GM10847 (cell line): ENCODE data around the gene TRAPPC5.

ENCODE experiments used
- POLR2A ChIP-seq: IDR thresholded peaks from 2 replicates; pipeline ENCODE4 v1.6.1; 2011; ENCODE audit not compliant: insufficient read length; ENCODE audit errors: extremely low read depth

TRAPPC5 gene

DNA sequence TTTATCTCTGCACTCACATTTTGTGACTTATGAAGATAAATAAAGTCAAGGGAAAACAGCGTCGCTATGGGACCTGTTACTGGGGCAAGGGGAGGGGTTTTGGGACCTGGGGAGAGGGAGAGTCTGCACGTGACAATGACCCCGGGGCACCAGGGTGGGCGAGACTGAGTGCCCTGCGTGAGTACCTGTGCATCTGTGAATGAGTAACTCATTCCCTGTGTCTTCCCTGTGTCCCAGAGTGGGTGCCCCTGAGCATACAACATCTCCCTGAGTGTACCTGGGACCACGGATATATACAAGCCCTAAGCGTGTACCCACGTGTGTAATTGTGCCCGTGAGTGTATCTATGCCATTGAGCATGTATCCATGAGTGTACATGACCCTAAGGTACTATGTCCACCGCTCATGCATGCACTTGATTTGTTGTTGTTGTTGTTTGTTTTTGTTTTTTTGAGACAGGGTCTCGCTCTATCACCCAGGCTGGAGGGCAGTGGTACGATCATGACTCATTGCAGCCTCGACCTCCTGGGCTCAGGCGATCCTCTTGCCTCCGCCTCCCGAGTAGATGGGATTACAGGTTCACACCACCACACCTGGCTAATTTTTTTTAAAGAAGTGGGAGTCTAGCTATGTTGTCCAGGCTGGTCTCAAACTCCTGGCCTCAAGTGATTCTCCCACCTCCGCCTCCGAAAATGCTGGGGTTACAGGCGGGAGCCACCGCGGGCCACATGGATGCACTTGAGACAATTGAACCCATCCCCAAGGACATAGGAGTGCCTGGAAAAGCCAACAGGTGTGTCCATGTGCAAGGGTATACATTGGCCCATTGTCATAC lies 645 bp upstream of the TRAPPC5 start:
- no peak for TF ChIP-seq POLR2A

DNA sequence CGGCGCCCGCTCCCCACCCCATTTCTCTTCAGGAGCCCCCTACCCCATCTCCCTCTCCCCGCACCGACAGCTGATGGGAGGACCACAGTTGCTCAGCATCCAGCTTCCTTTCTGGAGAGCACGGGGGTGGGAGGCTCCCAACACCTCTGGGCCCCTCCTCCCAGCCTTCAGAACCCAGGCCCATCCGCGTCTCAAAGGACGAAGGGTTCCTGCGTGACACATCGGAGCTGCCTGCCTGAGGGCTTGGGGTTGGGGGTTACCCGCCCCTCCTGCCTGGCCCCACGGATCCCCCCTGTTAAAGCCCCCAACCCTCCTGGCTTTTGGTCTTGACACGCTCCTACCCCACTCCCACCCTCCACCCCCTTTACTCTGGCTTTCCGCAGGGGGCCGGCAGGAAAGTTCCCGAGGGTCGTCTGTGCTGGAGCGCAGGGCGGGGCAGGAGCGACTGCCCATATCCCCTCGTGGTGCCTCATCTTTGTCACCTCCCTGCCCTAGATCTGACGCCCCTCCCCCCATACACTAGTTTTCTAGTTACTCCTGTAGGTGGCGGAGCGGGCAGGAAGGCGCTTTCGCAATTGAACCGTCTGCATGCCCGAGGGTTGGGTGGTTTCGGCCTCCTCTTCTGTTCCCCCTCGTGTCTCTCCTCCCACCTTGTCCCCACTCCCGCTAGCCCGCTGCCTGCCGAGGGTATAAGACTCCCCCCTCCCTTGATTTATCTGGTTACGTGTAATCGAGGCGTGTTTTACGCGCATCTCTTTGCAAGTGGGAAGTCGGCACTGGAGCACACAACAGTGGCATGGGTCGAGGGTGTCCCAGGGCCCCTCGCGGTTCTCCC lies 924 bp downstream of the TRAPPC5 start:
- TF ChIP-seq POLR2A = peak; percentile 35

DNA sequence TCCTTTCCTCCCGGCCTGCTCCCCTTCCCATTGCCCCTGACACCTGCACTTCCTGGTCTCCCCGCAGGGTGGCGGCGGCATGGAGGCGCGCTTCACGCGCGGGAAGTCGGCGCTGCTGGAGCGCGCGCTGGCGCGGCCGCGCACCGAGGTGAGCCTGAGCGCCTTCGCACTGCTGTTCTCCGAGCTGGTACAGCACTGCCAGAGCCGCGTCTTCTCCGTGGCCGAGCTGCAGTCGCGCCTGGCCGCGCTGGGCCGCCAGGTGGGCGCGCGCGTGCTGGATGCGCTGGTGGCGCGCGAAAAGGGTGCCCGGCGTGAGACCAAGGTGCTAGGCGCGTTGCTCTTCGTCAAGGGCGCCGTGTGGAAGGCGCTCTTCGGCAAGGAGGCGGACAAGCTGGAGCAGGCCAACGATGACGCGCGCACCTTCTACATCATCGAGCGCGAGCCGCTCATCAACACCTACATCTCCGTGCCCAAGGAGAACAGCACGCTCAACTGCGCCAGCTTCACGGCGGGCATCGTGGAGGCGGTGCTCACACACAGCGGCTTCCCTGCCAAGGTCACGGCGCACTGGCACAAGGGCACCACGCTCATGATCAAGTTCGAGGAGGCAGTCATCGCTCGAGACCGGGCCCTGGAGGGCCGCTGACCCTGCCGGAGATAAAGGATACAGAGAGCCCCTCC lies 1.7 kb downstream of the TRAPPC5 start:
- no peak for TF ChIP-seq POLR2A

DNA sequence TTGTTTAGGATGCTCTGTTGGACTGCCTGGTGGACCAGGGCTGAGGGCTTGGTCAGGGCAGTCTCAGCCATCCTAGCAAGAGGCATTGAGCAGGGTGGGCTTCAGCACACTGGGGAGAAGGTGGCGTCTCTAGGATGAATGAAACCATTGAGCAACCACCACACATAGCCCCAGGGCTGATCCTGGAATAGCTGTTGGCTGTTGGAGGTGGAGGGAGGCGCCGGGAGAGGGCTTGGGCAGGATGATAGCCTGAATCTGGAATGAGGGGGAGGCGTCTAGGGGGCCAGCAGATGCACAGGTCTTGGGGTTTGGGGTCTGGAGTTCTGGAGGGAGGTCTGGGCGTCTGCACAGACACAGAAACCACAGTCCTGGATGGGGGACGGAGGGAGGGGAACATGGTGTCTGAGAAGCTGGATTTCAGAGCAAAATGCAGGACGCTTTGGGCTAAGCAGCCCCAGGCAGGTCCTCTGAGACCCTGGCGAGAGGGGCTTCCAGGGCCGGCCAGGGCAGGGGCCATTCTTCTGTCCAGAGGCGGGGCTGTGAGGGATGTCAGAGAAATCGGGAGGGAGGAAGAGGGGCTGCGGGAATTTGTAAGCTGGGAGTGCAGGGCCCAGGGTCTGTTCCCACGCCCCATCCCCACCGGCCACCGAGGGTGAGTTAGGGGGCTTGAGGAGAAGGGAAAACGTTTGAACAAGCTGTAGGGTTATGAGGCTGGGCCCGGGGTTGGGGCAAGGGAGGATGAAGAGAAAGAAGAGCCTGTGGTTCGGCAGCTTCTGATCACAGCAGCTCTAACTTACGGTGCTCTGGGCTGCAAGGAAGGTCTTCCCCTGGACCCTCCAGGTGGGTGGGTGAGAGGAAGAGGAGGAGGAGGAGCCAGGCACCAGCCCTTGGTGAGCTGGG lies 5.2 kb downstream of the TRAPPC5 start:
- TF ChIP-seq POLR2A = no peak

DNA sequence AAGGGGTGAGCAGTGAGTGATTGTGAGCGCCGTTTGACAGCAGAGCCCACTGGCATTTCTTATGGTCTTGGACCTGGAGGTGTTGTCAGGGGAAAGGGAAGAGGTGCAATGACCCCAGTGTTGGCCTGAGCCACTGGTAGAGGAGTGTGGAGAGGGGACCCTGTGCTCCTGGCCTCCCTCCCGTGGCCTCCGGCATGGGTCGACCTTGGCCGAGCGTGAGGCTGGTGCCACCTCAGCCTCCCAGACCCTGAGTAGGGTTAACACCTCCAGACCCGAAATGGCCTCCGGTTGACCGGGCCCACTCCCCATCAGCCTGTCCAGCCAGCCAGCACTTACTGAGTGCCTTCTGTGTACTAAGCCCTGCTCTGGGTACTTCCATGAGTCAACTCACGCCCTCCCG lies 6.5 kb downstream of the TRAPPC5 start:
- peak; percentile 22 for TF ChIP-seq POLR2A

DNA sequence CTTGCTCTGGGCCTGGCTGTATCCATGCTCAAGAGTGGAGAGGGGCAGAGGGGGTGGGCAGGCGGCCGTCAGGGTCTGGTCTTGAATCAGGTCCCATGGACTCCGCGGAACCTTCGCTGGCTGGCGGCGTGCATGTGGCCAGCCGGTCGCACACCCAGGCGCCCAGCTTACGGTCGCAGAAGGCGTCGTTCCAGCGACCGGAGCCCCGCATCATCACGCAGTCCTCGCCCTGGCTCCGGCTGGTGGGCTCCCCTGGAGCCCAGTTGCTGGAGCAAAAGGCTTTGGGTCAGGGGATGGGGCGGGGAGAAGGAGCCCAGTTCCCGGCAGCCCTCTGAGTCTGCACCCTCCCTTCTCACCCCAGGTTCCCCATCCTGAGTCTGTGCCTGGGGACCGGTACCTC lies 8.5 kb downstream of the TRAPPC5 start:
- no peak for TF ChIP-seq POLR2A

DNA sequence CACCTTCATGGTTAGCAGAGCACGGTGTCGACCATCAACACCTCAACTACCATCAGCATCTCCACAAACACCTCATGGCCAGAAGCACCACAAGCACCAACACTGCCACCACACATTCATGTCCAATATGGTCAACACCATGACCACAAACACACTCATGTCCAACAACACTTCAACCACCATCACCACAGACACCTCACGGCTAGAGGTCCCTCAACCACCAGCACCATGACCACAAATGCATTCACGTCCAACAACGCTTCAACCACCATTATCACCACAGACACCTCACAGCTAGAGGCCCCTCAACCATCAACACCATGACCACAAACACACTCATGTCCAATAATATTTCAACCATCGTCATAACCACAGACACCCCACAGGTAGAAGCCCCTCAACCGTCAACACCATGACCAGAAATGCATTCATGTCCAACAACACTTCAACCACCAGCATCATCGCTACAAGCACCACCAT lies 10.2 kb downstream of the TRAPPC5 start:
- no peak for TF ChIP-seq POLR2A

DNA sequence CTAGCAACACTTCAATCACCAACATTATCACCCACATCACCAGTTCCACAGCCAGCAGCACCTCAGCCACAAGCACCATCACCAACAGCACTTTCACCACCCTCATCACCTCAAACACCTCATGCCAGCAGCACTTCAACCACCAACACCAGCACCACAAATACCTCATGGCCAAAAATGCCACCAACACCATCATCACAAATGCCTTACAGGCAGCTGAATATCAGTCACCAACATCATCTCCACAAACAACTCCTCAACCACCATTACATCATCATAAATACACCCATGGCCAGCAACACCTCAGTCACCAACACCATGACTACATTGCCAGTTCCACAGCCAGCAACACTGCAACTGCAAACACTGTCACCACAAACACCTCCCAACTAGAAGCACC lies 10.9 kb downstream of the TRAPPC5 start:
- TF ChIP-seq POLR2A = no peak

DNA sequence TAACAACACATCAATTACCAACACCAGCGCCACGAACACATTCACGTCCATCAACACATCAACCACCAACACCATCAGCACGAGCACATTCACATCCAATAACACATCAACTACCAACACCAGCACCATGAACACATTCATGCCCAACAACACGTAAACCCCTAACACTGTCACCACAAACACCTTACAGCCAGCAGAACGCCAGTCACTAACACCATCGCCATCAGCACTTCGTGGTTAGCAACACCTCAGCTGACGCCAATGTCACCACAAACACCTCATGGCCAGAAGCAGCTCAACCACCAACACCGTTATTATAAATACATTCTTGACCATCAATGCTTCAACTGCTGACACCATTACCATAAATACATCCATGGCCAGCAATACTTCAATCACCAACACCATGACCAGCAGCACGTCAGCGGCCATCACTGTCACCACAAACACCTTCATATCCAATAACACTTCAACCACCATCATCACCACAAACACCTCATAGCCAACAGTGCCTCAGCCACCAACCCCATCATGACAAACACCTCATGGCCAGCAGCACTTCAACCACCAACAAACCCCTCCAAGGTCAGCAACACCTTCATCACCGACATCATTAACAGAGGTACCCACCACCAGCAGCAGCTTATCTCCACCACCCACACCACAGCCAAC lies 11.9 kb downstream of the TRAPPC5 start:
- TF ChIP-seq POLR2A = no peak

DNA sequence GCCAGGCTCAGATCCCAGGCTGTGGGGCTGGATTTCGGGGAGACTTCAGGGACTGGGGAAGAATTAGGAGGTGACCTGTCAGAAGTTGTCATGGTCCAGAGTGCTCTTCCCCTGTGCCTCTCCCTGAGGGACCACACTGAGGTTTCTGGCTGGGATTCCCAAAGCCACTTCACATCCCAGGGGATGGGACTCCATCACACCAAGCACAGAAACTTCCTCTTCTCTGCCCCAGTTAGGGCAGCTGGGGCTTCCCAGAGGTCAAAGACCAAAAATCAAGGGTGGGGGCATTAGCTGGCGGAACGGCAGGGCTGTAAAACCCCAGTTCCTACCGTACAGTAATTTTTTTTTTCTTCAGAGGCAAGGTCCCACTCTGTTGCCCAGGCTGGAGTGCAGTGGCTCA lies 13.9 kb downstream of the TRAPPC5 start:
- TF ChIP-seq POLR2A = no peak

DNA sequence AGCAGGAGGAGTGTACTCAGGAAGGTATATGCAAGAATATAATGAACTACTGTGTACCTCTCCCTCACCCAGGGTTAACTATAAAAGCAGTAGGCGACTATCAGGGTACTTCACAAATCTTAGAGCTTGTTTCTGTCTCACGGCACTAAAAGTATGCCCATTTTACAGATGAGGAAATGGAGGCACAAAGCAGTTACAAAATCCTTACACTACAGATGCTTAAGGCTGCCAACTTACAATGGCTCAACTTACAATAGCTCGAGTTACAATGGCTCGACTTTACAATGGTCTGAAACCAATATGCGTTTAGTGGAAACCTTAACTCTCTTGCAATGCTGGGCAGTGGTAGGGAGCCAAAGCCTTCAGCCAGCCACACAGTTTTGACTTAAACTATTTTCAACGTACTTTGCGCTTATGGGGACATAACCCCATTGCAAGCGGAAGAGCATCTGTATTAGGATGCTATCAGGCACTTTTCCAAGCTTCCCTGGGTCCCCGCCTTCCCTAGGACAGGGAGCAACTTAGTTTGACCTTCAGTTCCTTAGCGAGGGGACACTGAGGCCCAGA lies 17.2 kb downstream of the TRAPPC5 start:
- no peak for TF ChIP-seq POLR2A

DNA sequence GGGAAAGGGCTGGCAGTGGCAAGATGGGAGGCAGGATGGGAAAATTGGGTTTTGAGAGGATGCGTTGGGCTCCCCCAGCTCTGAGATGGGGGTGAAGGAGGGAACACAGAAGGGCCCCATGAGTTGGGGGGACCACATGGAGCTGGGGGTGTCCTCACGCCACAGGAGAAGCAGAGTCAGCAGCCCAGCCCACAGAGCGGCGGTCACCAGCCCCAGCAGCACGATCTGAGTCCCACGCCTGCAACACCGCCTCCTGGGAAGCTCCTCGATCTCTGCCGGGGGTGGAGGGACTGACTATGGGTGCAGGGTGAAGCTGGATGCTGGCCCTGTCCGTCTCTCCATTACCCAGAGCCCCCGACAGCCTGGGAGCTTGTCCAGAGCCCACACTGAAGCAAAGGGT lies 17.9 kb downstream of the TRAPPC5 start:
- no peak for TF ChIP-seq POLR2A

DNA sequence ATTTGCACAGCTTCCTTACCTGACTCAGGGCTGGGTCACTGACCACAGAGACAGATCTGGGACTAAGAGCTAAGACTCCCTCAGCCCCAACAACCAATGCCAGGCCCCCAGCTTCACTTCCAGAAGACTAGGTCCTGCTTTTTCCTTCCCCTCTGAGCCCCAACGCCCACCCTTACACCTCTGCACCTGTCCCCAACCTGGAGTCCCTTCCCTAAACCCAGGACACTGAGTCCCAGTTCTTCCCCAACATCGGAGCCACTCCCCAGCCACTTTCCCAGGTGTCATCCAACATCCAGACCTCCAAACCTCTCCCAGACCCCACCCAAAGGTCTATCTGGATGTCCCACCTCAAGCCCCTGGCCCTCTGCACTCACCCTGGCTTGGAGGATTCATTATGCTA lies 18.4 kb downstream of the TRAPPC5 start:
- TF ChIP-seq POLR2A = no peak

DNA sequence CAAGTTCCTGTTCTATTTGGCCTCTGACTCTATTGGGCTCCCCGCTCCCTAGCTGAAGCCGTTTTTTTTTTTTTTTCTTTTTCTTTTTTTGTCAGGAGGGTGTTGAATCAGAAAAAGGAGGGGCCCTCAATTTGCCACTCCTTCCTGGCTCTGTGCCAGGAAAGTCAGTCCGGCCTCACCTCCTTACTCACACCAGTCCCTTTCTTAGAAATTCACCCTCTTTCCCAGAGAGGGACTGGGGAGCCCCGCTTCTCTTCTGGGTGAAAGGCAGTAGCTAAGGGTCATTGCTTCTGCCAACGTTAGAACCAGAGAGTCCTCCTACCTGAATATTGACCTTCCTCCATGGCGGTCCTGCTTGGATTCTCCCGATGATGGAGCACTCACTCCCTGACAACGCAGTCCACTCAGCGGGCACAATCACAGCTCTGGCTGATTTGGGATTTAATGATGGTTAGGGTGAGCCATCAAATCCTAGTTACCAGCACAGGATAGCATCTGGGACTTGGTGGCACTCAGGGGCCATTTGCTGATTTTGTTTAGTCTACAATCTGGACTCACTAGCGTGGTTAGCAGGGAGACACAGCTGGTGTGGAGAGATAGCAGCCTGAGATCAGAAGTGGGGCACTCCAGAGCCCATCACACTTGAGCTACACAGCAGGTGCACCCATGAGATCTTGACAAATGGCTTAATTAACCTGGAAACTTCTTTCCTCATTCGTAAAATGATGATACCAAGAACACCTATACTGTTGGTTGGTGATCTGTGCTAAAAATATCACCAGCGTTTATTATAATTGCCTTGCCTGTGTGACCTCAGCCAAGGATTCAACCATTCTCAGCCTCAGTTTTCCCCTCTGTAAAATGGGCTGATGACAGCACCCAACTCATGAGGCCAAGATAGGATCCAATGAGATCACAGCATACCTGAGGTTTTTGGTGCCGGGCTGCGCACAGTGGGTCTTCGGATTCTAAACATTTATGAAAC lies 19.1 kb downstream of the TRAPPC5 start:
- TF ChIP-seq POLR2A = no peak
